ENCODE measurements around the gene PRH2.

- TF ChIP-seq CTCF (conservative IDR thresholded peaks at IDR 0.05; ENCODE audit: low read depth, low read length) (no peak), CEBPB (IDR thresholded peaks at IDR 0.05; ENCODE audit: low read depth, low read length) (no peak), NFE2L2 (IDR thresholded peaks at IDR 0.05; ENCODE audit: low read depth, low read length) (no peak), USF2 (IDR thresholded peaks at IDR 0.05; ENCODE audit: low read depth, low read length) (no peak), POLR2A (IDR thresholded peaks at IDR 0.05; ENCODE audit: low read depth, low read length) (no peak), MXI1 (IDR thresholded peaks at IDR 0.05; ENCODE audit: borderline replicate concordance, low read depth, low read length) (no peak)
These were observed 28.7 kb downstream of the PRH2 start for GRCh38 chr12:10957741-10958140.
